GM19043 (cell line): ENCODE data around the gene TIE1.
A peak's percentile ranks its signal among the peaks of the same experiment; 100 is the strongest.

ENCODE experiments used
- ATAC-seq: cut with Tn5 transposase; IDR thresholded peaks from one replicate; pipeline ENCODE4 v1.9.1; 2021; ENCODE audit warnings: low read depth; ENCODE audit not compliant: unreplicated experiment

The TIE1 gene

DNA sequence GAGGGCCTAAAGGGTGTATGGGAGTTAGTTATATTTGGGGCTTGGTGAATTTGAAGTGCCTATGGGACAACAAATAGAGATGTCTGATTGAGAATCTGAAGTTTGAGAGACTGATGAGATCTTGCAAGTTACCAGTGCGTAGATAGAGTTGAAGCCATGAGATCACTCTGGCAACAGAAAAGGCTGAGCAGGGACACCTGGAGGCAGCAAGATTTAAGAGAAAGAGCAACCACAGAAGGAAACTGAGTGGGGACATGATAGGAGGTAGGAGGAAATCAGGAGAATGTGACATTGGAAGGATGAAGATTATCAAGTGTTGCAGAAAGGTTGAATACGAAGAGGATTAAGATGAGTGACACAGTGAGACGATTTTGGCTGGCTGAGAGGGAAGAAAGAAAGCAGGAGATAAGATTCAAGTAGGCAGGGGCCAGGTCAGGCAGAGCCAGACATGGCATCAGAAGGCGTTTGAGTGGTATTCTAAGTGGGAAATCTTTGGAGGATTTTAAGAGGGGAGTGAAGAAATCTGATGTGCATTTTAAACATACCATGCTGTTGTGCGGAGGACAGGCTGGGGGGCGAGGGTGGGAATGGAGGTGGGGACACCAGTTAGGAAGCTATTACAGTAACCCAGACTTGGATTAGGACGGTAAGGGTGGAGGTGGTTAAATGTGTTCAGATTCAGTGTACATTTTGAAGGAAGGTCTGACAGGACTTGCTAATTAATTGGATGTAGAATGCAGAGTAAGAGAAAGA lies 33.8 kb downstream of the TIE1 start:
- ATAC-seq: no peak

DNA sequence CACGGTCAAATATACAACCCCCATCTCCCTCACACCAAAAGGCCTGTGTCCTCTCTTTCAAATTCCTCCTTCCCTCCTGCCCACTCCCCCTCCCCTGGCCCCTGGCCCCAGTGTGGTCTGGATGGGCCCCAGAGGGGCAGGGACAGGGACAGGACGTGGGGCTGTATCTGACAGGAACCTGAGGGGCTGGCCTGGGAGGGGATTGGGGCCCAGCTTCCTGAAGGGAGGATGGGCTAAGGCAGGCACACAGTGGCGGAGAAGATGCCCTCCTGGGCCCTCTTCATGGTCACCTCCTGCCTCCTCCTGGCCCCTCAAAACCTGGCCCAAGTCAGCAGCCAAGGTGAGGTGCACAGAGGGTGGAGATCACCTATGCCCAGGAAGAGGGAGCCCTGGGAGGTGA lies 36.8 kb downstream of the TIE1 start, which contains the start of gene MPL:
Gene MPL, plus strand, starts transcription at position 231 of the 400 bp plus-strand sequence. Its CDS starts 31 bp downstream, at position 262.
- no peak for ATAC-seq

DNA sequence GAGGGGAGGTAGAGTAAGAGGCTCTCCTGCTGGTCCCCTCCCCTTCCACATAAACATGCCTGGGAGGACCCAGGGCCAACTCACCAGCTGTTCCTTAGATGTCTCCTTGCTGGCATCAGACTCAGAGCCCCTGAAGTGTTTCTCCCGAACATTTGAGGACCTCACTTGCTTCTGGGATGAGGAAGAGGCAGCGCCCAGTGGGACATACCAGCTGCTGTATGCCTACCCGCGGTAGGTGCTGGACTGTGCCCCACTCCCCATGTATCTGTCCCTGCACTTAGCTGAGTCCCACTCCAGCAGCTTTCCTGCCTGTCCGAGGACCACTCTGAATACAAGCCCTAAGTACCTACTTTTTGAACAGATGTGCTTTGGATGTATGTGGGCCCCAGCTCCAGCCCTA lies 37.2 kb downstream of the TIE1 start:
- ATAC-seq: no peak

DNA sequence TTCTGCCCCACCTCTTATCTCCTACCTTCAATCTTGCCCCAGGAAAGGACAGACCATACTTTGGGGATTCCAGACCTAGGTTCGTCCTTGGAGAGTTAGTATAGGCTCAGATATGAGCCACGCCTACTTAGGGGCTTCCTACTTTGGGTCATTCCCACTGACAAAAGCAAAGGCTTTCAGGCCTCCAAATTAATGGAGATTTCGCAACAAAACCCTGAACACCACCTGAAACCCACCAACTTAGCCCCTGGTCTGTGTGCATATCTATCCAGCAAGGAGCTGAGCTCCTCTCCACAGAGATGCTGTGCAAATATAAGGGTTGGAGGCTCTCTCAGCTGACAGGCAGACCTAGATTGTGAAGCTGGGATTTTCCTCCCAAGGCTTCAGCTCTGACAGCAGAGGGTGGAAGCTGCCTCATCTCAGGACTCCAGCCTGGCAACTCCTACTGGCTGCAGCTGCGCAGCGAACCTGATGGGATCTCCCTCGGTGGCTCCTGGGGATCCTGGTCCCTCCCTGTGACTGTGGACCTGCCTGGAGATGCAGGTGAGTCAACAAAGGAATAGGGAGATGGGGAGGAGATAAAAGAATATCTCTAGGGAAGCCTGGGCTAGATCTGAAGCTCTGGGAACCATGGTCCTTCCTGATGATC lies 38.9 kb downstream of the TIE1 start:
- ATAC-seq: no peak

DNA sequence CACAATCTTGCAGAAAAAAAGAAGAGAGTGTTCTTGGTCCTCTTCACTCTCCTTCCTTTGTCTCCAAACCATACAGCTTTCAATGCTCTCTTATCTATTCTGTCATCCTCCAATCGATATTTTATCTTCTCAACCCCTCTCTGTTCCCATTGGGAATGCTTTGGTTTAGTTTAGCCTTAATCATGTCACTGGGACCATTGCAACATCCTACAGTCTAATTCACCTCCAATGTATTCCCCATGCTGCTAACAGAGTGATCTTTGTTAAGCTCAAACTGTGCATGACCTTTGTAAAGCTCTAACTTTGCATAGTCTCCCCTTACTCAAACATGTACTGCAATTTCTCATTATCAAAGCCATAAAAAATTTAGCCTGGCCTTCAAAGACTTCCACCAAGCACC lies 39.8 kb downstream of the TIE1 start:
- no peak for ATAC-seq

DNA sequence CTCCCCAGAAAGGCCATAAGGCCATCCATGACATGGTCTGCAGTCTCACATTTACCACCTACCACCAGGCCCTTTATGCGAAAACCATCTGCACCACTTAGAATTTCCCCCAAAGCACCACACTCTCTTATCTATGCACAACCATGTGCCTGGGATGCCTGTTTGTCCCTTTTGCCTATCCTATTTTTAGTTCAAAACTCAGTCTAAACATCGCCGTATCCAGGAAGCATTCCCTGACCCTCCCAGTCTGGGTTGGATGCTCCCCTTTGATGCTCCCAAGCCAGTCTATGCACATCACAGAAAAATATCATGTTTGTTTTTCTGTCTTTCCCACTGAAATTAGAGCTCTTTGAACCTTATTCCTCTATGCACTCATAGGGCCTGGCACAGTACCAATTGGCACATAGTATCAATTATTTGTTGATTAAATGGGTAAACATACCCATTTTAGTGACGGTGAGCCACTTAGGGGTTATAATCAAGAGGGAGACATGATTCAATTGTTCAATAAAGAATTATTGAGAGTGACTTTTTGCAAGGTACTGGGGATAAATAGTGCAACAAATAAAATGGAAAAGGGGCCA lies 43.6 kb downstream of the TIE1 start:
- ATAC-seq: no peak

DNA sequence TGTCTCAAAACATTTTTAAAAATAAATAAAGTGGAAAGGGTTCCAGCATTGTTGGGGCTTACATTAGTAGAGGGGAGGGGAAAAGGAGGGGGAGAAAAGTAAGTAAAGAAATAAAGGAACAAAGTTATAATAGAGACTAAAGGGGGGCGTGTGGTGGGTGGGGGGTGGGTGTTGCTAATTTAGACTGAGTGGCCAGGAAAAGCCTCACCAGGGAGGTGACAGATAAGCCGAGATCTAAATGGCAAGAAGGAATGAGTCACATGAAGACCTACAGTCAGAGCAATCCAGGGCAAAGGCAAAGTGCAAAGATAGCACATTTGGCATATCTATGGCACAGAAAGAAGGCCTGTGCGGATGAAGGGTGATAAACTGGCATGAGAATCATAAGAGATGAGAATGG lies 44.3 kb downstream of the TIE1 start:
- ATAC-seq: no peak

DNA sequence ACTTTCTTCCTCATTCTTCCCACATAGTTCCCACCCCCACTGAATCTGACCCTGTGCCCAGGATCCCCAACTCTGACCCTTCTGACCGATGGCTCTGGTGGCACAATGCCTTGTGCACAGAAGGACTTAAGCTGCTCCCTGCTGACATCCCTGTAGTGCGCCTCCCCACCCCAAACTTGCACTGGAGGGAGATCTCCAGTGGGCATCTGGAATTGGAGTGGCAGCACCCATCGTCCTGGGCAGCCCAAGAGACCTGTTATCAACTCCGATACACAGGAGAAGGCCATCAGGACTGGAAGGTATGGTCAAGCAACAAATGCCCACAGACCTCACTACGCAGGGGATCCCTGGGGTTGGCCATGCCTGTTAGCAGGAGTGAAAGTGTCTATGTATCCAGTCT lies 45.9 kb downstream of the TIE1 start:
- ATAC-seq: no peak

DNA sequence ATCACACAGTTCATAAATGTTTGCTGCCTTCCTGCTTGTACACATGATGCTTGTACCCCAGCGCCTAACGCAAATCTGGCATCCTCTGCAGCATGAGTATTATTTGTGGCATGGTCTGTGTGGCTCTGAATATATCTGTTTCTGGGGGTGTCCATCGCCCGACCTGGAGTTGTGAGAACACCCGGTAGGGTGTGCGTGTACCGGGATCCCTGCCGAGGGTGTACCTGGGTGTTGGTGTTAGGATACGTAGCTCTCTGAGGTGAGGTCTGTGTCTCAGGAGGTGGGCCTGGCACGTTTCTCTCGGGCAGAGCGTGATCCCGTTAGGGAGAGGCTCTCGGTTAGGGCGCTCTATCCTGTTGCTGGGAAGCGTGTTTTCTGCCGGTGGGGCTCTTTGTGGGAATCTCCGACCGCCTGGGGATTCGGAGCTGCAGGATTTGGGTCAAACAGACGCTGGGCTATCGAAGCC lies 47.6 kb downstream of the TIE1 start:
- ATAC-seq: no peak

DNA sequence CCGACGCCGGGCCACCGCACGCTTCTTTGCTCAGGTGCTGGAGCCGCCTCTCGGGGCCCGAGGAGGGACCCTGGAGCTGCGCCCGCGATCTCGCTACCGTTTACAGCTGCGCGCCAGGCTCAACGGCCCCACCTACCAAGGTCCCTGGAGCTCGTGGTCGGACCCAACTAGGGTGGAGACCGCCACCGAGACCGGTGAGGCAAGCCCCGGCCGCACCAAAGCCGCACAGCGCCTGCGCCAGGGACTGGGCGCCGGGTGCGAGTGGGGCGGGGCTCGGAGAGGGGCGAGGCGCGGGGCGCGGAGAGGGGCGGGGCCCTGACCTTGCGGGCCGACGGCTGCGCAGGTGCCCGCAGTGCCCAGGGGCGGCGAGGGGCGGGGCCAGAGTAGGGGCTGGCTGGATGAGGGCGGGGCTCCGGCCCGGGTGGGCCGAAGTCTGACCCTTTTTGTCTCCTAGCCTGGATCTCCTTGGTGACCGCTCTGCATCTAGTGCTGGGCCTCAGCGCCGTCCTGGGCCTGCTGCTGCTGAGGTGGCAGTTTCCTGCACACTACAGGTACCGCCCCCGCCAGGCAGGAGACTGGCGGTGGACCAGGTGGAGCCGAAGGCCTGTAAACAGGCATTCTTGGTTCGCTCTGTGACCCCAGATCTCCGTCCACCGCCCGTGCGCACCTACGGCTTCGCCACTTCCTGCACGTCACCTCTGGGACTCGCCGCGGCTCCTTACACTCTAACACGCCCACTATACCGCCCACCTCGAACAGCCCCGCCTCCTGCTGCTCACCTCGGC lies 48.2 kb downstream of the TIE1 start:
- no peak for ATAC-seq

DNA sequence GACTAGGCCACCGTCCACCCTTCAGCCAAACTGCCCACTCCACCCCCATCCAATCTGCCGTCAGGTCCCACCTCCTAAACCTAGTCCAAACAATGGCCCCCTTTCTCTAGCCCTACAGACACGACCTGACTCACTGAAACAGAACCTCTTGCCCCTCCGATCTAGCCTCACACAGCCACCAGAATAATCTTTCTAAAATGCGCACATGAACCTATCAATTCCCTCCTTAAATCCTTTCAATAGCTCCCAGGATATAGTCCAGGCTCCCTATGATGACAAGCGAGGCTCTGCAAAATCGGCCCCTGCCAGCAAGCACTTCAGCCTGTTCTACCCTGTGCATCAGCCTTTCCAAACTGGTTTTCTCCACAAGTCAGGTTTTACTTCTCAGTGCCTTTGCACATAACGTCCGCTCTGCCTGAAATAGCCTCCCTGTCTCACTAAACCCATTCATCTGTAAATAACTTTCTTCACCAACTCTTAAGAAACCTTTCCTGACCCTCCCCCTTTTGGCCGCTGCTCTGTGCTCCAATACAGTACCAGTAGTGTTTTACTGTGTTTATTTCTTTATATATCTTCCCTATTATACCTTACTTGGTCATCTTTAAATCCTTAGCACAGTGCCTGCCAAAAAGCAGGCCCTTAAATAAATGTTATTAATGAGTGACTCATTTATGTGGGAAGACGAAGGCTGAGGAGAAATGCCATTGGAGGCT lies 49.0 kb downstream of the TIE1 start:
- no peak for ATAC-seq

DNA sequence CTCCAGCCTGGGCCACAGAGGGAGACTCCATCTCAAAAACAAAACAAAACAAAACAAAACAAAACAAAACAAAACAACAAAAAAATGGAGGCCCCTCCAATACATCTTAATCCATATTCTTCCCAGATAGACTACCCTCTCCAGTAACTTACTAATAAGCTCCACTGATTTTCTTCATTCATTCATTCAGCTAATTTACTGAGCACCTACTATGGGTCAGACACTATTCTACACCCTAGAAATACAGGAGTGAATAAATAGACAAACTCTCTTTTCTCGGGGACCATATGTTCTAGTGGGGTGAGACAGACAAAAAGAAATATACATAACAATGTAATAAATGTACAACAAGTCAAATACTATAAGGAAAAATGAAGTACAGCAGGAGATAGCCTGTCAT lies 50.2 kb downstream of the TIE1 start:
- no peak for ATAC-seq

DNA sequence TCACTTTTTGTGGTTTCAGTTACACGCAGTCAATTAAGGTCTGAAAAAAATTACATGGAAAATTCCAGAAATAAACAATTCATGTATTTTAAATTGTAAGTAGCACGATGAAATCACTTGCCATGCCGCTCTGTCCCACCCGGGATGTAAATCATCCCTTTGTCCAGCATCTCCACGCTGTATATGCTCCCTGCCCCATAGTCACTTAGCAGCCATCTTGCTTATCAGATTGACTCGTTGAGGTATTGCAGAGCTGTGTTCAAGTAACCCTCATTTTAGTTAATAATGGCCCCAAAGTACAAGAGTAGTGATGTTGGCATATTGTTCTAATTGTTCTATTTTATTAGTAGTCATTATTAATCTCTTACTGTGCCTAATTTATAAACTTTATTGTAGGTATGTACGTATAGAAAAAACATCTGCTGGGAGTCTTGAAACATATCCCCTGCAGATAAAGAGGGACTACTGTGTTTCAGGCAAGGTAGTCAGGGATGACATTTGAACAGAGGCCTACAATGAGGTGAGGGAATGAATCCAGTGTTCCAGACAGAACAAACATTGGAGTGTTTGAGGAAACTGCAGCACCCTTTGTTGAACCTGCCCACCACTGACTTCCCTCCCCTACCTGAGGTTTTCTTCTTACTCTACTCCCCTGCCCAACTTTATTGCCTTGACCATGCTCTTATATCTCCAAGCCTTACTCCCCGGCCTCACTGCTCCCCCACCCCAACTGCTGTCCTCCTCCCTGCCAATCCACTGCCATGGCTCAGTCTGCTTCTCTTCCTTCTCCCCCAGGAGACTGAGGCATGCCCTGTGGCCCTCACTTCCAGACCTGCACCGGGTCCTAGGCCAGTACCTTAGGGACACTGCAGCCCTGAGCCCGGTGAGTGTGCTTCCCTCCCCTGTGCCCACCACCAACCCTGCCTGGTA lies 50.9 kb downstream of the TIE1 start:
- ATAC-seq: no peak

DNA sequence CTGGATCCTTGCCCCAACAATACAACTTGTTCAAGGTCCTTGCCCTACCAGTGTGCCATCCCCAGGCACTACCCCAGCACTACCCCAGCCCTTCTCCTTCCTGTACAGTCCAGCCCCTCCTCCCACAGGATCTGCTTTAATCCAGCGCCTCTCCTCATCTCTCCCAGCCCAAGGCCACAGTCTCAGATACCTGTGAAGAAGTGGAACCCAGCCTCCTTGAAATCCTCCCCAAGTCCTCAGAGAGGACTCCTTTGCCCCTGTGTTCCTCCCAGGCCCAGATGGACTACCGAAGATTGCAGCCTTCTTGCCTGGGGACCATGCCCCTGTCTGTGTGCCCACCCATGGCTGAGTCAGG lies 51.5 kb downstream of the TIE1 start:
- ATAC-seq: no peak

DNA sequence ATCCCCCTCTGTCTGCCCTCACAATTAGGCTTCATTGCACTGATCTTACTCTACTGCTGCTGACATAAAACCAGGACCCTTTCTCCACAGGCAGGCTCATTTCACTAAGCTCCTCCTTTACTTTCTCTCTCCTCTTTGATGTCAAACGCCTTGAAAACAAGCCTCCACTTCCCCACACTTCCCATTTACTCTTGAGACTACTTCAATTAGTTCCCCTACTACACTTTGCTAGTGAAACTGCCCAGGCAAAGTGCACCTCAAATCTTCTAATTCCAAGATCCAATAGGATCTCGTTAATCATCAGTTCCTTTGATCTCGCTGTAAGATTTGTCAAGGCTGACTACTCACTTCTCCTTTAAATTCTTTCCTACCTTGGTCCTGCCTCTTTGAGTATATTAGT lies 52.1 kb downstream of the TIE1 start:
- no peak for ATAC-seq

DNA sequence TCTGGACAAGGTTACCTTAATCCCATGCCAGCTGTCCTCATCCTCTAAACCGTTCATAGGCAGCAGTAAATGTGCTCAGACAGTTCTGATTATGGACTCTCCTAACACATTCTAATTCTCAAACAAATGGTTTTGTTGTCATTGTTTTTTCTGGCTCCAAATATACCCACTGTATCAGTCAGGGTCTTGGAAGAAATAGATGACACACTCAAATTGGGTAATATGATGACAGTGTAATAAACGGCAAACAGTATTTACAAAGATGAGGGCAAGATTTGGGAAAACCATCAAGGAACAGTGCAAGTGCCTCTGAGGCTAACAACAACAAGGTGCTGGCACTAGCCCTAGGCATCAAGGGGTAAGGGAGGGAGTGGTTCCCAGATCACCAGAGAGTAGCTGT lies 53.7 kb downstream of the TIE1 start:
- ATAC-seq: no peak

DNA sequence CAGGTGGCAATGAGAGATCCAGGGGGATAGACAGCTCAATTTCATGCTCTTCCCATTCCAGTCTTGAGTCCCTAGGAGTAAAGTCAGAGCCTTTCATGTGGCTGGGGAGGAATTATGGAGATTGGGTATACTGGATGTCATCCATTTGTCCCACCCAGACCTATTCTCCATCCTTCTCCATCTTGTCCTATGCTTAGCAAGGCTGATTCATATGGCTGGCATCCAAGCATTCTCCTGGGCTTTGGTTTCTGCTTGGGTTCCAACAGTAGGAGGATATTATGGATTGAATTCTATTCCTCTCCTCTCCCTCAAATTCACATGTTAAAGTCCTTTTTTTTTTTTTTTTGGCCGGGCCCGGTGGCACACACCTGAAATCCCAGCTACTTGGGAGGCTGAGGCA lies 54.2 kb downstream of the TIE1 start:
- ATAC-seq: no peak

DNA sequence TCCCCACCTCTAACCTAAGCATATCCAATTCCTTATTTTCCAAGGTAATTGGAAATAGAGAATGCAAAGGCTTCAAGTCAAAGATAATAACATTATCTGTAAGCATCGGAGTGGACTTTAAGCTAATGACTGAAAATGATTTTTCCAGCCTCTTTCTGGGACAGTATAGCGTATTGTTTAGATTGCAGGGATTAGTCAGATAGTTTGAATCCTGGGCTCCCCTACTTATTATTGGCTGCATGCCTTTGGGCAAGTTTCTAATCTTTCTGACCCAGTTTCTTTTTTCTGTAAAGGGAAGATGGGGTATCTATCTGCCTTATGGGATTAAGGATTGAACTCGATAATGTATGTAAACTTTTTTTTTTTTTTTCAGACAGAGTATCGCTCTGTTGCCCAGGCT lies 56.5 kb downstream of the TIE1 start:
- no peak for ATAC-seq

DNA sequence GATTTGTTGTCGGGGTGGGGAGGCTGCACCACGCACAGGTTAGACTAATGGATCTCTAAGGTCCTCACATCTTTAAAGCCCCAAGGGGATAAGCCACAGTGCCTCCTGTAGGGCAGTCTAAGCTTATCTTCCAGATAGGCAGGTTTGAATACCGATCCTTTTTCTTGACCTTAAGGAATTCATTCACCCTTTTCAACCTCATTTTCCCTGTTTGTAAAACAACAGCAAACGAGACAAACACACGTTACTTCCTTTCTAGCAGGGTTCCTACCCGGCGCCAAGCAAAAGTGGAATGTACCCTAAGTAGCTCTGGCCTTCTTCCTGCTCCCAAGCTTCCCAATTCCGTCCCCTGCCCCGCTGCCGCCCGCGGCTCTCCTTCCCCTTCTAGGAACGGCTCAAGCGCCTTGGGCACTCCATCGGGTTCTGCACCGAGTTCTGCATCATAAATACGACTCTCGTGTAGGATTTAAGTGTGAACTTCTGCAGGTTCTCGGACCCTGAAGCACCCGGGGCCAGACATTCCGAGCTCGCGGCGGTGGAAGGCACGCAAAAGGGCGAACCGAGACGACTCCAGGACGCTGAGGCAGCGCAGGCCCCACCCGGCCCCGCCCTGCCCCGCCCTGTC lies 57.5 kb downstream of the TIE1 start:
- ATAC-seq: peak; percentile 12
